Activated T-cell treated with anti-CD3 and anti-CD28 coated beads, Interleukin-2, amount 50 U/mL, for 4 hours (primary cell): ENCODE measurements around the gene HAPLN3. TPM values are rescaled to one million over a fixed set of nuclear protein-coding genes. Genes with fewer than 3 reads are reported as not detected.
A peak's percentile ranks its signal among the peaks of the same experiment; 100 is the strongest.
"Not testable (repeated sequence)": the region's sequence is repeated elsewhere in the genome, so short reads cannot be mapped to it uniquely, and the experiment has no call there.

ENCODE experiments used
- ATAC-seq, 2 donors: fragments of 200-7000 bp; cut with Tn5 transposase; one replicate each; pipeline ENCODE4 v1.10.0; 2021
- DNase-seq: peaks from one replicate; pipeline ENCODE4 v3.0.0-alpha.2; 2020
- H3K27me3 Mint-ChIP-seq: one replicate; pipeline ENCODE4 v1.8.0; 2021; ENCODE audit warnings: low read depth, mixed read lengths
- H3K36me3 Mint-ChIP-seq: one replicate; pipeline ENCODE4 v1.8.0; 2022; ENCODE audit warnings: mixed read lengths; ENCODE audit not compliant: insufficient read depth
- H3K4me1 Mint-ChIP-seq: one replicate; pipeline ENCODE4 v1.8.0; 2021; ENCODE audit warnings: low read depth, mixed read lengths
- H3K4me3 Mint-ChIP-seq: one replicate; pipeline ENCODE4 v1.8.0; 2021; ENCODE audit warnings: mild to moderate bottlenecking, moderate library complexity, mixed read lengths
- H3K9me3 Mint-ChIP-seq: one replicate; pipeline ENCODE4 v1.8.0; 2021; ENCODE audit warnings: mixed read lengths
- total RNA-seq, 3 donors: library from RNA; stranded (reverse); gene quantifications; one replicate each; pipeline ENCODE4 v1.2.1, GENCODE V29; 2021

HAPLN3 gene, protein sequence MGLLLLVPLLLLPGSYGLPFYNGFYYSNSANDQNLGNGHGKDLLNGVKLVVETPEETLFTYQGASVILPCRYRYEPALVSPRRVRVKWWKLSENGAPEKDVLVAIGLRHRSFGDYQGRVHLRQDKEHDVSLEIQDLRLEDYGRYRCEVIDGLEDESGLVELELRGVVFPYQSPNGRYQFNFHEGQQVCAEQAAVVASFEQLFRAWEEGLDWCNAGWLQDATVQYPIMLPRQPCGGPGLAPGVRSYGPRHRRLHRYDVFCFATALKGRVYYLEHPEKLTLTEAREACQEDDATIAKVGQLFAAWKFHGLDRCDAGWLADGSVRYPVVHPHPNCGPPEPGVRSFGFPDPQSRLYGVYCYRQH
- total RNA-seq: 10 to 100 TPM; 67.4 to 87.5 (median 79.8) TPM

DNA sequence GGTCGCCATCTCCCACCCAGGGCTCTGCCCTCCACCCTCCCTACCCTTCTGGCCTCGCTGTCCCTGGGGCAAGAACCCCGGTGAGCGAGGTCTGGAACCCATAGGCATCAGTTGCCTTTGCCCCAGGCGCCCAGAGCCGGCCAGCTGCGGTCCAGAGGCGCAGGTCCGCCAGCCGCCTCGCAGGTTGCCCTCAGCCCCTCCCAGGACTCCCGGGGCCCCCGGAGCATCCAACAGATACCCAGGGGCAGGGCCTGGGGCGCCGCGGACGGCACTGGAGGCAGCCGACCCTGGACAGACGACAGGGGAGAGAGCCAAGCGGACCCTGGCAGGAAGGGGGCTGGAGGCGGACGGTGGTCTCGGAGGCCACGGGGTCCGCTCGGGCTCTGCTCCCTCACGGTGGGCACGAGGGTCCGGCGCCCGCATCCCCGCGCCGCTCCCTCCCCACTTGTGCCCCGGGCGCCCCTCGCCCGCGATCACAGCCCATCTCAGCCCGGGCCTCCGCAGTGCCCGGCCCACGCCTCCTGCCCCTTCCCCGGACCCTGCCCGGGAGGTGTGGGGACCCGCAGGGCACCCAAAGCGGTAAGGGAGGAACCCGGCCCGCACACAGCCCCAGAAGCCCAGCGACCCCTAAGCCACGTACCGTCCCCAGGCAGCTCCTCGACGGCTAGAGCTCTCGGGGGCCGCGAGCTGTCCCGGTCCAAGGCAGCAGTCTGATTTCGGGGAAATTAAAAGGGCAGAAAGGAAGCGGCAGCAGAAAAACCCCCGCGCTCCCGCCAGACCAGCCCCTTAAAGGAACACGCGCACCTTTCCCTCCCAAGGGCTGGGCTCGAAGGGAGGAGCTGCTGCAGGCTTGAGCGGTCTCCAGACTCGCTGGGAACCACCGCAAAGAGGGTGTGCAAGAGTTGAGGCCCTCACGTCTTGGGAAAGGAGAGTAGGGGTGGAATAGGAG, at the start of gene HAPLN3:
Gene HAPLN3, minus strand, starts transcription at position 726 of the 949 bp plus-strand sequence. CDS start 8,246 bp downstream, outside the sequence.
- Mint-ChIP-seq H3K36me3 (peaks cover 5% of the 10 kb centered on the region), H3K9me3 (no peaks in the 10 kb centered on the region), H3K4me3 (peak within 1 kb of the TSS; percentile 87), H3K27me3 (no peaks in the 10 kb centered on the region), H3K4me1 (peaks cover 31% of the 10 kb centered on the region)
- DNase-seq: peak; percentile 60
- ATAC-seq: peak; percentile 65 to 72

DNA sequence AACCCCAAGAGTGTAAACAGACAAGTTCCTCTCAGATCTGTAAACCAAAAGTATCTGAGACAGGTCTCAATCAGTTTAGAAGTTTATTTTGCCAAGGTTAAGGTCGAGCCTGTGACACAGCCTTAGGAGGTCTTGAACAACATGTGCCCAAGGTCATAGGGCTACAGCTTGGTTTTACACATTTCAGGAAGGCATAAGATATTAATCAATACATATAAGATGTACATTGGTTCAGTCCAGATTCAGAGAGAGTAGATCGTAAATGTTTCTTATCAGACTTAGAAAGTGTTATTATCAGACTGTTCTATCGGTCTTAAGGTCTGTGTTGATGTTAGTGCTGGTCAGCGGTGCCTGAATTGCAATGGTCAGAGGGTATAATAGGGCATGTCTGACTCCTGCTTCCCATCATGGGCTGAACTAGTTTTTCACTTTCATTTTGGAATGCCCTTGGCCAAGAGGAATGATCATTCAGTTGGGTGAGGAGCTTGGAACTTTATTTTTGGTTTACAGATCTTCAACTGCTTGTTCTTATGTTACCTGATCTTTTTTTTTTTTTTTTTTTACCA, 44.8 kb upstream of the HAPLN3 start:
- Mint-ChIP-seq H3K27me3 (no peaks in the 10 kb centered on the region), H3K4me1 (no peaks in the 10 kb centered on the region), H3K9me3 (no peaks in the 10 kb centered on the region), H3K36me3 (no peaks in the 10 kb centered on the region), H3K4me3 (no peak overlapping the region)
- ATAC-seq: no peak
- DNase-seq: no peak

DNA sequence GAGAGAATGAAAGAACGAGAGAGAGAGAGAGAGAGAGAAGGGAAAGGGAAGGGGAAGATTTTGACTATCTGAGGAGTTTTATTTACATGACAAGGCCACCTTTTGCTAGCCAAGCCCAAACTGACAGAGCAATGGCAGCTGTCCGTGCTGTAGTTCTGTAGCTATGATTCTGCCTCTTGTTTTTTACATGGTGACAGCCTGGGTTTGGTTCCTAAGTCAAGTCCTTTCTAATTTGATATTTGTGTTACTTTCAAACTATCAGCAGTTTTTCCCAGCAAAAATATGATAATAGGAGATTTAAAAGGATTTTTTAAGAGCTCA, 44.1 kb upstream of the HAPLN3 start:
- ATAC-seq (no peak), DNase-seq (no peak)
- Mint-ChIP-seq H3K9me3 (peaks cover 3% of the 10 kb centered on the region), H3K4me3 (no peak overlapping the region), H3K4me1 (no peaks in the 10 kb centered on the region), H3K27me3 (no peaks in the 10 kb centered on the region), H3K36me3 (no peaks in the 10 kb centered on the region)

DNA sequence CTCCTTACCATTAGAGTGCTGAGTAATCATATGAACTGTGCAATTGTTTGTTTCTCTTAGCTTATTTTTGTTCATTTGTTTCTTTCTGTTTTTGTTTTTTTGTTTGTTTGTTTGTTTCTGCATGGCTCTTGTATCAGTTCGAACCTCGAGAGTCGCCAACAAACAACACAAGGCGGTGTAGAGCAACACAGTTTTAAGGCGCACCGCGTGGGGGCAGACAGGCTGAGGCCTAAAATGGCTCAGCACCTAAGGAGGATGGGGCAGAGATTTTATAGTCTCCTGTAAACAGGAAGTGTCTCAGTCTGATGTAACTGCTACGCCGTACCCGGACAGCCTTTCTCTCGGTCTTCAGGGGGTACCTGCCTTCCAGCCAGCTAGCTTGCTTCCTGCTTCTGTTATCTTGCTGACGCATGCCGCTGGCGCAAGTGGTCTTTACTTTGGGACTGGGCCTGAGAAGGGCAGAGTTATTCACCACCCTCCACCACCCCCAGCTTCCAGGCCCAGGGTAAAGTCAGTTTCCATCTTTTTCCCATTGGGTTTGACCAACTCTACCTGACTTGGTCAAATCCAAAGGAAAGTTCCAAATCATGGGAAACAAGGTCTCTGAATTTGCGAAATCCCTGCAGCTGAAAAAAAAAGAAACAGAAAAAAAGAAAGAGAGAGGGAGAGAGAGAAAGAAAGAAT, 43.6 kb upstream of the HAPLN3 start:
- Mint-ChIP-seq H3K27me3 (peaks cover 2% of the 10 kb centered on the region), H3K4me1 (no peaks in the 10 kb centered on the region)

DNA sequence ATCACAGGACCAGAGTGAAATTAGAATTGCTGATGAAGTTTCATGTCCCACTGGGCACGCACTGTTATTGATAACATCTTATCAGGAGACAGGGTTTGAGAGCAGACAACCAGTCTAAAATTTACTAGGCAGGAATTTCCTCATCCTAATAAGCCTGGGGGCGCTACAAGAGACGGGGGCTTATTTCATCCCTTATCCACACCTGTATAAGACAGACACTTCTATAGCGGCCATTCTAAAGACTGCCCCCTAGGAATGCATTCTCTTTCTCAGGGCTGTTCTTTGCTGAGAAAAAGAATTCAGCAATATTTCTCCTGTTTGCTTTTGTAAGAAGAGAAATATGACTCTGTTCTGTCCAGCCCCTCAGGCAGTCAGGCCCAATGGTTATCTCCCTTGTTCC, 39.1 kb upstream of the HAPLN3 start:
- not testable (repeated sequence) for H3K27me3 Mint-ChIP-seq, H3K36me3 Mint-ChIP-seq, H3K4me3 Mint-ChIP-seq, H3K4me1 Mint-ChIP-seq, ATAC-seq, H3K9me3 Mint-ChIP-seq, DNase-seq

More for the DNA sequence above, 43.6 kb upstream of the HAPLN3 start:
- Mint-ChIP-seq H3K4me3 (no peak overlapping the region), H3K9me3 (peaks cover 3% of the 10 kb centered on the region), H3K36me3 (no peaks in the 10 kb centered on the region)
- DNase-seq (no peak), ATAC-seq (no peak)

DNA sequence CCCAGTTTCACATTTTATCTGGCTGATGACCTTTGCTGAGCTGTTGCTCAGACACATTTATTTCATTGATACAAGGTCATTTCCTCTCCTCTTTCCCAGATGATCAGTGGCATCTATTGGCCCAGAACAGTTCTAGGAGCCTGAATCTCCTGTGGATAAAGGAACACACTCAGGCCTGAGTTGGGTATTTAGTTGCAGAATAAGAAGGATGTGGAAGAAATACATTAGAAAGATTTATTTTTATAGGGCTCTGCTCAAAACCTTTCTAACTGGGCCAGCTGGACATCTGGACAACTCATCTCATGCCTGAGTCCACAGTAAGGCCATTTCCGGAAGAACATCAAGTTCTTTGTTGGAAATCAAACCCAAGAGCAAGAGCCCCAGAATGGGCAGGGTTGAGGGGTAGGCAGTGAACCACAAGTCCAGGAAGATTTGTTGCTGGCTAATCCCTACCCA, 37.6 kb upstream of the HAPLN3 start:
- ATAC-seq: no peak
- H3K9me3 Mint-ChIP-seq: peaks cover 3% of the 10 kb centered on the region
- DNase-seq: no peak
- peaks cover 12% of the 10 kb centered on the region for H3K27me3 Mint-ChIP-seq
- no peak overlapping the region for H3K4me3 Mint-ChIP-seq
- no peaks in the 10 kb centered on the region for H3K36me3 Mint-ChIP-seq
- no peaks in the 10 kb centered on the region for H3K4me1 Mint-ChIP-seq

DNA sequence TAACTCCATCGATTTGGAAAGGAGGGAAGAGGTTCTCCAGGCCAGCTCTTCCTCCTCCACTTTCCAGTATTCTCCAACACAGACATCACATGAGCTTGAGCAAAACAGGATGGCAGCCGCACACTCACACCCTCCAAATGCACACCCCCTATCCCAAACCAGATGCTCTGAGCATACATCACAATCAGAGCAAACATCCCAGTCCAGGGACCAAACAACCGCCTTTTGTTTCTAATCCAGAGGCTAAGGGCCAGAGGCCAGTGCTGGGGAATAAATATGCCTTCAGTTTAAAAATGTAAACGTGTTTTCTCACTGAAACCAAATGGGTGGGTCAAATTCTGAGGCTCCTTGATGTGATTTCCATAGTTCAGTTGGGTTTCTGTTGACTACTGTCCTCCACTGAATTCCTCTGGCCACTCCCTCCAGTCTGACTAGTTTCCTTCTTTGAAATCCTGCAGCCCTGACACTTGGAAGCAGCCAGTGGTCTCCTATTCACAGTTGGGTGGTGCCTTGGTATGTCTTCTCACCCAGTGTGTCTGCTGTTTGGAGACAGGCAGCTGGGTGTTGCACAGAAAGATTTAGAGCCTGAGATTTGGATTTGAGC, 37.0 kb upstream of the HAPLN3 start:
- no peak for DNase-seq

DNA sequence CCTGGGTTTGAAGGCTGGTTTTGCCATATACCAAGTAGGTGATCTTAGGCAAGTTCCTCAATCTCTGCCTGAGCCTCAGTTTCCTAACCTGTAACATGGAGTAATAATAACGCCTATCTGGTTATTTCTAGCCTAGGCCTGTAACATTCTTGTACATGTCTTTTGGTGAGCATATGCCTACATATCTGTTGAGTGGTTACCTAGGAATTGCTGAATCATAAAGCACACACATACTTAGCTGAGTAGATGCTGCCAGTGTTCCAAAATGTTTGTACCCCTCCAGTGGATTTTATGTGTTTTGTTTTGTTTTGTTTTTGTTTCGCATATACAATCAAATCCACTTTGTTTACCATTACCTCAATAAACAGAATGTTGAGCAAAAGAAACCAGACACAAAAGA, 35.2 kb upstream of the HAPLN3 start:
- DNase-seq: no peak
- H3K4me1 Mint-ChIP-seq: no peaks in the 10 kb centered on the region
- ATAC-seq: no peak
- H3K27me3 Mint-ChIP-seq: peaks cover 12% of the 10 kb centered on the region
- peaks cover 3% of the 10 kb centered on the region for H3K9me3 Mint-ChIP-seq
- H3K36me3 Mint-ChIP-seq: no peaks in the 10 kb centered on the region
- H3K4me3 Mint-ChIP-seq: no peak overlapping the region

More for the DNA sequence above, 37.0 kb upstream of the HAPLN3 start:
- H3K36me3 Mint-ChIP-seq: no peaks in the 10 kb centered on the region
- H3K4me1 Mint-ChIP-seq: no peaks in the 10 kb centered on the region
- H3K27me3 Mint-ChIP-seq: peaks cover 12% of the 10 kb centered on the region
- ATAC-seq: no peak
- no peak overlapping the region for H3K4me3 Mint-ChIP-seq
- H3K9me3 Mint-ChIP-seq: peaks cover 3% of the 10 kb centered on the region

DNA sequence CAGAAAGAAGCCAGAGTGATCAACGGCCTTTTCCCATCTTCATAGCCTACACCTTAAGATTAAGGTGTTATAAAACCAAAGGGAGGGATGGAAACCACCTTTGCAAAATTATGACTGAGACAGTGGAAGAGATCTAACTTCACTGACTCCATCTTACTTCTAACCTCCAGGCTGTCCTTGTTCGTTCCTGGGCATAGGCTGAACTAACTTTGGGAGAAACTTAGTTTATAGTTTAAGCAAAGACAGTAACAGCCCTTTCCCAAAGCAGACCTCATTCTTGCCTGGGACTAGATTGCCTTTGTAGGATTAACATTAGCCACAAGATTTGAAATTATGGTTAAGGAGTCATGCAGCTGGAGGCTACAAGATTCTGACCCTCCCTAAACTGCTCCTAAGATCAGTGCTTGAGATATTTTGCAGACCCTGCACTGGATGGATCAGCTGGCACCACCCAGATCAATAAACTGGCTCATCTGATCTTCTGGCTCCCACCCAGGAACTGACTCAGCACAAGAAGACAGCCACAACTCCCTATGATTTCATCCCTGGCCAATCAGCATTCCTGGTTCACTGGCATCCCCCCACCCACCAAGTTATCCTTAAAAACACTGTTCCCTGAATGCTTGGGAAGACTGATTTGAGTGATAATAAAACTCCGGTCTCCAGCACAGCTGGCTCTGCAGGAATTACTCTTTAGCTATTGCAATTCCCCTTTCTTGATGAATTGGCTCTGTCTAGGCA, 34.2 kb upstream of the HAPLN3 start:
- H3K4me1 Mint-ChIP-seq, H3K9me3 Mint-ChIP-seq, ATAC-seq, H3K36me3 Mint-ChIP-seq, DNase-seq, H3K4me3 Mint-ChIP-seq: not testable (repeated sequence)
- peaks cover 12% of the 10 kb centered on the region for H3K27me3 Mint-ChIP-seq

DNA sequence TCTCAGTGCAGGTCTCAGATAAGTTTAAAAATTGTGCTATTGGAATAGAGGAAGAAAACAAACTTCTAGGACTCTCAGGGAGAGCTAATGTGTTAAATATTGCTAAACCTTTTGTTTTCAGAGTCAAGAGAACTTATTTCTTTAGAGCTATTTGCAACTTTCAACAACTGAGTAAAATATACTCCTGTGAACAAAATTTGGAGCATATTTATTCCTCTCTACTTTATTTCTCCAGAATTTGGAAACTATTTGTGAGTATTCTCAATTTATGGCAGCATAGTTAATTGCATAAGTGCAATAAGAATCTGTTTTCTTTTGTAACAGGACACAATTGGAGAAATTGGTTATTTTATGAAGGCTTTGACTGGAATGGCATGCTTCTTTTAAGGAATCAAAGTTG, 32.8 kb upstream of the HAPLN3 start:
- not testable (repeated sequence) for DNase-seq, ATAC-seq, H3K9me3 Mint-ChIP-seq, H3K4me1 Mint-ChIP-seq, H3K4me3 Mint-ChIP-seq, H3K36me3 Mint-ChIP-seq
- H3K27me3 Mint-ChIP-seq: peaks cover 10% of the 10 kb centered on the region

DNA sequence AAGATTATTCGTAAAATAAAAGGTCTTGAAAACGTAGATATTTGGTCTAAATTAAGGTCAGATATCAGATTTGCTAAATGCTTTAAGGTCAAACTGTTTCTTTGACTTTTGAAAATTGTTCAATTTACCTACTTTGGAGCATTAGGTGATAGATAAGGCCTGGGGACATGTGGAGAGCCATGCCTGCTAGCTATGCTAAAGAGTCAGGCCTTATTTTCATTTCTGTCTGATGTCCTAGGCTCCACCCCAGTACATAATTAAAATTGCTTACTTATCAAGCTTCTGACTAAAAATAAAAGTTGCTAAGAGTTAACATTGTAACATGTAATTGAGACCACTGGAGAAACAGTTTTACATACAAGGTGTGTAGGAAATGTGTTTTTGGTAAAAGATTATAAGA, 30.3 kb upstream of the HAPLN3 start:
- ATAC-seq, H3K36me3 Mint-ChIP-seq, H3K4me1 Mint-ChIP-seq, H3K9me3 Mint-ChIP-seq, DNase-seq, H3K4me3 Mint-ChIP-seq: not testable (repeated sequence)
- H3K27me3 Mint-ChIP-seq: peaks cover 11% of the 10 kb centered on the region

DNA sequence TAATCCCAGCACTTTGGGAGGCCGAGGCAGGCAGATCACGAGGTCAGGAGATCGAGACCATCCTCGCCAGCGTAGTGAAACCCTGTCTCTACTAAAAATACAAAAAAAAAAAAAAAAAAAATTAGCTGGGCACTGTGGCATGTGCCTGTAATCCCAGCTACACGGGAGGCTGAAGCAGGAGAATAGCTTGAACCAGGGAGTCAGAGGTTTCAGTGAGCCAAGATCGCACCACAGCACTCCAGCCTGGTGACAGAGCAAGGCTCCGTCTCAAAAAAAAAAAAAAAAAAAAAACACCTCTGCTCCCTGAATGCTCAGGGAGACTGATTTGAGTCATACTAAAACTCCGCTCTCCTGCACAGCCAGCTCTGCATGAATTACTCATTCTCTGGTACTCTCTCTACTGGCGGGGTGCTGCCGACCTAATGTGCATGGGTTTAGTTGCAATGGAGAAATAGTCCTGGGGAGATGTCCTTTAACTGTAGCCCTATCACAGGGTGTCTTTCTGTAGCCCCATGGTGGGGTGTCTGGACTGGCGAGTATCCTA, 25.6 kb upstream of the HAPLN3 start:
- not testable (repeated sequence) for H3K4me3 Mint-ChIP-seq, H3K36me3 Mint-ChIP-seq, H3K9me3 Mint-ChIP-seq, DNase-seq
- peaks cover 10% of the 10 kb centered on the region for H3K4me1 Mint-ChIP-seq
- H3K27me3 Mint-ChIP-seq: peaks cover 23% of the 10 kb centered on the region
- peak; percentile 64 to 87 for ATAC-seq
